Measurements from ENCODE around the gene MT1M.

MT1M gene

DNA sequence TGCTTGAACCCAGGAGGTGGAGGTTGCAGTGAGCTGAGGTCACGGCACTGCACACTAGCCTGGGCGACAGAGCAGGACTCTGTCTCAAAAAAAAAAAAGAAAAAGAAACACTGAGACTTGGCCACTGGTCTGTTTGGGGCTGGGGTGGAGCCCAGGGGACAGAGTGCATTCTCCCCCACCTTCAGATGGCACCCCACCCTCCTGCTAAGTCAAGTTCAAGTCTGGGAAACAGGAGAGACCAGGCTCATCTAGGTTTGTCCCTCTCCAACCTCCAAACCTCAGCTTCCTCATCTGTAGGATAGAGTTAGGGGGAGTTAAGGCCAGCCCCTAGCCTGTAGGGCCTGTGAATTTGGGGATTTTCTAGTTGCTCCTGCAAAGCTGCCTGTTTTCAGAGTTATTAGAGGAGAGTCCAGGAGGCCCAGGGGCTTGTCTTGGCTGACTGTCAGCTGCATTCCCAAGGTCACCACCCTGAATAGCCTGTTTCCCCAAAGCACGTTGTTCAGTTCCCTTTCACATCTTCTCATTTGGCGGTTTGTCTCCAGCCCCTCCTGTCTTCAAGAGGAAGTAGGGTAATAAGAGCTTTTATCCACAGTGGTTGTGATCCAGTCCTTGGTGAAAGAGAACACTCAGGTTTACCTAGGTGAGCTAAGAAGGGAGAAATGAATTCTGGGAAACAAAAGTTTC is 40.9 kb upstream of the MT1M start:
- no peak for TF ChIP-seq ZNF585B (tag by site-specific recombination; IDR thresholded peaks at IDR 0.05)
- TF ChIP-seq ZNF19 (tag by site-specific recombination; IDR thresholded peaks at IDR 0.05; ENCODE audit: low read depth), result no peak
- TF ChIP-seq ZNF248 (tag by site-specific recombination; IDR thresholded peaks at IDR 0.05), result no peak
- TF ChIP-seq, protein P1, sequence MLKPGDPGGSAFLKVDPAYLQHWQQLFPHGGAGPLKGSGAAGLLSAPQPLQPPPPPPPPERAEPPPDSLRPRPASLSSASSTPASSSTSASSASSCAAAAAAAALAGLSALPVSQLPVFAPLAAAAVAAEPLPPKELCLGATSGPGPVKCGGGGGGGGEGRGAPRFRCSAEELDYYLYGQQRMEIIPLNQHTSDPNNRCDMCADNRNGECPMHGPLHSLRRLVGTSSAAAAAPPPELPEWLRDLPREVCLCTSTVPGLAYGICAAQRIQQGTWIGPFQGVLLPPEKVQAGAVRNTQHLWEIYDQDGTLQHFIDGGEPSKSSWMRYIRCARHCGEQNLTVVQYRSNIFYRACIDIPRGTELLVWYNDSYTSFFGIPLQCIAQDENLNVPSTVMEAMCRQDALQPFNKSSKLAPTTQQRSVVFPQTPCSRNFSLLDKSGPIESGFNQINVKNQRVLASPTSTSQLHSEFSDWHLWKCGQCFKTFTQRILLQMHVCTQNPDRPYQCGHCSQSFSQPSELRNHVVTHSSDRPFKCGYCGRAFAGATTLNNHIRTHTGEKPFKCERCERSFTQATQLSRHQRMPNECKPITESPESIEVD (tag by site-specific recombination; IDR thresholded peaks at IDR 0.05), result no peak
- TF ChIP-seq, protein P2, sequence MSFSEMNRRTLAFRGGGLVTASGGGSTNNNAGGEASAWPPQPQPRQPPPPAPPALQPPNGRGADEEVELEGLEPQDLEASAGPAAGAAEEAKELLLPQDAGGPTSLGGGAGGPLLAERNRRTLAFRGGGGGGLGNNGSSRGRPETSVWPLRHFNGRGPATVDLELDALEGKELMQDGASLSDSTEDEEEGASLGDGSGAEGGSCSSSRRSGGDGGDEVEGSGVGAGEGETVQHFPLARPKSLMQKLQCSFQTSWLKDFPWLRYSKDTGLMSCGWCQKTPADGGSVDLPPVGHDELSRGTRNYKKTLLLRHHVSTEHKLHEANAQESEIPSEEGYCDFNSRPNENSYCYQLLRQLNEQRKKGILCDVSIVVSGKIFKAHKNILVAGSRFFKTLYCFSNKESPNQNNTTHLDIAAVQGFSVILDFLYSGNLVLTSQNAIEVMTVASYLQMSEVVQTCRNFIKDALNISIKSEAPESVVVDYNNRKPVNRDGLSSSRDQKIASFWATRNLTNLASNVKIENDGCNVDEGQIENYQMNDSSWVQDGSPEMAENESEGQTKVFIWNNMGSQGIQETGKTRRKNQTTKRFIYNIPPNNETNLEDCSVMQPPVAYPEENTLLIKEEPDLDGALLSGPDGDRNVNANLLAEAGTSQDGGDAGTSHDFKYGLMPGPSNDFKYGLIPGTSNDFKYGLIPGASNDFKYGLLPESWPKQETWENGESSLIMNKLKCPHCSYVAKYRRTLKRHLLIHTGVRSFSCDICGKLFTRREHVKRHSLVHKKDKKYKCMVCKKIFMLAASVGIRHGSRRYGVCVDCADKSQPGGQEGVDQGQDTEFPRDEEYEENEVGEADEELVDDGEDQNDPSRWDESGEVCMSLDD (tag by site-specific recombination; IDR thresholded peaks at IDR 0.05), result no peak
- no peak for TF ChIP-seq ZNF677 (tag by site-specific recombination; IDR thresholded peaks at IDR 0.05)
- no peak for TF ChIP-seq KLF10 (tag by site-specific recombination; IDR thresholded peaks at IDR 0.05)
- TF ChIP-seq ZNF341 (tag by site-specific recombination; IDR thresholded peaks at IDR 0.05; ENCODE audit: low read depth), result no peak
- TF ChIP-seq PBX3 (CRISPR knock-in tag; IDR thresholded peaks at IDR 0.05), result no peak
- H3K27ac ChIP-seq (ENCODE audit: extremely low read depth, low read depth, low read length), result no peak overlapping the region
- H3K4me3 ChIP-seq (ENCODE audit: low read depth, low read length), result no peak overlapping the region
- no peaks in the 10 kb centered on the region for H3K4me1 ChIP-seq (ENCODE audit: control insufficient read depth, insufficient read depth, low read length)
- CTCF ChIA-PET, result interaction anchor here (0.8 to 2.3 kb wide), 4 partner anchors 10 to 111 kb away, joined by 3 to 16 read pairs (median 5); no protein-coding TSS in a partner anchor
- H3K36me3 ChIP-seq (ENCODE audit: control insufficient read depth in 2 of 2, insufficient read depth in 1 of 2, low read length in 2 of 2), result no peaks in the 10 kb centered on the region
- POLR2A ChIA-PET, result no interaction called here
- H3K9me3 ChIP-seq (ENCODE audit: control insufficient read depth, insufficient read depth, low read depth, low read length), result no peaks in the 10 kb centered on the region

DNA sequence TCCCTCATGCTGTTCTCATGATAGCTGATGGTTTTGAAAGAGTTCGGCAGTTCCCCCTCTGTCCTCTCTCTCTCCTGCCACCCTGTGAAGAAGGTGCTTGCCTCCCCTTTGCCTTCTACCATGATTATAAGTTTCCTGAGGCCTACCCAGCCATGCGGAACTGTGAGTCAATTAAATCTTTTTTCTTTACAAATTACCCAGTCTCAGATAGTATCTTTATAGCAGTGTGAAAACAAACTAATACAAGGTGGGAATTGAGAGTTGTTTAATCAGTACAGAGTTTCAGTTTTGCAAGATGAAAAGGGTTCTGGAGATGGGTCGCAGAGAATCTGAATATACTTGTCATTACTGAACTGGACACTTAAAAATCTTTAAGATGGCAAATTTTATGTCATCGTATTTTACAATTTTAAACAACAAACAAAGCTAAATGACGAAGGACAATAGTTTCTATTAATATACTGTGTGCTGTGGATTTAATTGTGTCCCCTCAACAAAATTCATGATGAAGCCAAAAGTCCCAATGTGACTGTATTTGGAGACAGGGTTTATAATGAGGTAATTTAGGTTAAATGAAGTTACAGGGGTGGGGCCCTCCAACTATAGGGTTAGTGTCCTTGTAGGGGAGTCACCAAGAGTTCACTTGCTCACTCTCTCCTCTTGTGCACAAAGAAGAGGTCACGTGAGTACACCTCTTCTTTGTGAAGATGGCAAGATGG is 38.7 kb upstream of the MT1M start:
- TF ChIP-seq ZBTB7A (tag by site-specific recombination; IDR thresholded peaks at IDR 0.05; ENCODE audit: low read depth), result no peak
- TF ChIP-seq PBX3 (CRISPR knock-in tag; IDR thresholded peaks at IDR 0.05), result no peak
- TF ChIP-seq ZNF670 (tag by site-specific recombination; IDR thresholded peaks at IDR 0.05; ENCODE audit: low read depth), result no peak
- no peak for TF ChIP-seq ZNF366 (tag by site-specific recombination; conservative IDR thresholded peaks at IDR 0.05)
- TF ChIP-seq, protein P3, sequence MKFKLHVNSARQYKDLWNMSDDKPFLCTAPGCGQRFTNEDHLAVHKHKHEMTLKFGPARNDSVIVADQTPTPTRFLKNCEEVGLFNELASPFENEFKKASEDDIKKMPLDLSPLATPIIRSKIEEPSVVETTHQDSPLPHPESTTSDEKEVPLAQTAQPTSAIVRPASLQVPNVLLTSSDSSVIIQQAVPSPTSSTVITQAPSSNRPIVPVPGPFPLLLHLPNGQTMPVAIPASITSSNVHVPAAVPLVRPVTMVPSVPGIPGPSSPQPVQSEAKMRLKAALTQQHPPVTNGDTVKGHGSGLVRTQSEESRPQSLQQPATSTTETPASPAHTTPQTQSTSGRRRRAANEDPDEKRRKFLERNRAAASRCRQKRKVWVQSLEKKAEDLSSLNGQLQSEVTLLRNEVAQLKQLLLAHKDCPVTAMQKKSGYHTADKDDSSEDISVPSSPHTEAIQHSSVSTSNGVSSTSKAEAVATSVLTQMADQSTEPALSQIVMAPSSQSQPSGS (tag by site-specific recombination; IDR thresholded peaks at IDR 0.05; ENCODE audit: low read depth), result no peak
- TF ChIP-seq ZNF76 (tag by site-specific recombination; IDR thresholded peaks at IDR 0.05; ENCODE audit: borderline replicate concordance, low read depth), result no peak
- TF ChIP-seq ZSCAN30 (tag by site-specific recombination; IDR thresholded peaks at IDR 0.05), result no peak
- no peak for TF ChIP-seq ZNF530 (tag by site-specific recombination; IDR thresholded peaks at IDR 0.05; ENCODE audit: low read depth)
- no peak for TF ChIP-seq EGR2 (tag by site-specific recombination; IDR thresholded peaks at IDR 0.05; ENCODE audit: low read depth)
- TF ChIP-seq SCRT1 (tag by site-specific recombination; IDR thresholded peaks at IDR 0.05; ENCODE audit: borderline replicate concordance), result no peak
- TF ChIP-seq ZNF416 (tag by site-specific recombination; IDR thresholded peaks at IDR 0.05), result no peak
- TF ChIP-seq GLIS2 (tag by site-specific recombination; IDR thresholded peaks at IDR 0.05), result no peak
- no peak for TF ChIP-seq SCRT2 (tag by site-specific recombination; IDR thresholded peaks at IDR 0.05)
- TF ChIP-seq ZBTB21 (tag by site-specific recombination; IDR thresholded peaks at IDR 0.05), result no peak
- CTCF ChIA-PET, result no interaction called here
- Histone ChIP-seq H3K36me3 (ENCODE audit: control insufficient read depth in 2 of 2, insufficient read depth in 1 of 2, low read length in 2 of 2) (no peaks in the 10 kb centered on the region), H3K4me3 (ENCODE audit: low read depth, low read length) (no peak overlapping the region), H3K27ac (ENCODE audit: extremely low read depth, low read depth, low read length) (no peak overlapping the region), H3K4me1 (ENCODE audit: control insufficient read depth, insufficient read depth, low read length) (no peaks in the 10 kb centered on the region), H3K9me3 (ENCODE audit: control insufficient read depth, insufficient read depth, low read depth, low read length) (no peaks in the 10 kb centered on the region)
- POLR2A ChIA-PET, result no interaction called here
